Fibroblast of lung (primary cell): ENCODE results near the gene CYP2W1. TPM values are rescaled to one million over a fixed set of nuclear protein-coding genes. Genes with fewer than 3 reads are reported as not detected.

Experiments
- DNase-seq, 2 donors: peaks; one replicate each; pipeline versions ENCODE4 v3.0.0 to v3.0.0-alpha.2; 2010; ENCODE audit warnings: low read depth in 2 of 2
- H2AFZ ChIP-seq: 2 replicates; pipeline ENCODE4 v1.5.1; 2012; ENCODE audit warnings: low read length, control low read depth, inconsistent platforms
- H3K27ac ChIP-seq: 2 replicates; pipeline ENCODE4 v1.5.1; 2011; ENCODE audit warnings: low read length, control low read depth; ENCODE audit not compliant: insufficient read depth
- H3K27me3 ChIP-seq: 2 replicates; pipeline ENCODE4 v1.5.1; 2011; ENCODE audit warnings: mild to moderate bottlenecking, low read length; ENCODE audit not compliant: control insufficient read depth, insufficient read depth
- H3K36me3 ChIP-seq: 2 replicates; pipeline ENCODE4 v1.5.1; 2011; ENCODE audit warnings: low read length; ENCODE audit not compliant: control insufficient read depth, insufficient read depth
- H3K4me1 ChIP-seq: 2 replicates; pipeline ENCODE4 v1.5.1; 2011; ENCODE audit warnings: low read length; ENCODE audit not compliant: control insufficient read depth, insufficient read depth; ENCODE audit errors: extremely low read depth
- H3K4me2 ChIP-seq: 2 replicates; pipeline ENCODE4 v1.5.1; 2011; ENCODE audit warnings: low read length, control low read depth; ENCODE audit not compliant: insufficient read depth; ENCODE audit errors: extremely low read depth
- H3K4me3 ChIP-seq, 4 experiments: fragments of 200-600 bp in 1 of 4; sonication (generic) in 1 of 4; replicated peaks in 1 of 4; 2 replicates each; pipeline ENCODE4 v1.5.1; 2011 to 2016; ENCODE audit warnings: low read length in 4 of 4, low read depth in 3 of 4, mild to moderate bottlenecking in 3 of 4, control low read depth in 2 of 4, inconsistent platforms in 1 of 4, mixed read lengths in 1 of 4; ENCODE audit not compliant: insufficient read depth in 1 of 4; ENCODE audit errors: control extremely low read depth in 1 of 4
- H3K79me2 ChIP-seq: 2 replicates; pipeline ENCODE4 v1.5.1; 2012; ENCODE audit warnings: mild to moderate bottlenecking, low read length, inconsistent platforms; ENCODE audit not compliant: control insufficient read depth, insufficient read depth
- H3K9ac ChIP-seq: 2 replicates; pipeline ENCODE4 v1.5.1; 2011; ENCODE audit warnings: mild to moderate bottlenecking, low read length, control low read depth; ENCODE audit not compliant: insufficient read depth
- H3K9me3 ChIP-seq: 2 replicates; pipeline ENCODE4 v1.5.1; 2012; ENCODE audit warnings: low read depth, low read length; ENCODE audit not compliant: control insufficient read depth, insufficient read depth
- H4K20me1 ChIP-seq: 2 replicates; pipeline ENCODE4 v1.5.1; 2011; ENCODE audit warnings: low read length; ENCODE audit not compliant: control insufficient read depth, insufficient read depth; ENCODE audit errors: extremely low read depth
- EZH2 ChIP-seq: IDR thresholded peaks from 2 replicates; pipeline ENCODE4 v1.5.1; 2012; ENCODE audit warnings: low read length, control low read depth, mild to moderate bottlenecking; ENCODE audit errors: missing control alignments
- polyA plus RNA-seq, 2 donors: library from polyadenylated mRNA; depleted of rRNA in 1 of 2; stranded (reverse) in 1 of 2; unstranded in 1 of 2; fragments of >200 nt; gene quantifications; 2 replicates each; pipeline ENCODE4 v1.2.1, GENCODE V29; 2011 to 2012; ENCODE audit warnings: missing spikeins in 1 of 2
- total RNA-seq: library from RNA; depleted of rRNA; stranded (reverse); fragments of >200 nt; gene quantifications from 2 replicates; pipeline ENCODE4 v1.2.1, GENCODE V29; 2014
- TF ChIP-seq, protein P1 (sequence below), 2 donors: IDR thresholded peaks in 1 of 2; conservative IDR thresholded peaks in 1 of 2; 1 replicate in 1 of 2; 2 replicates in 1 of 2; pipeline ENCODE4 v1.5.1; 2011 to 2012; ENCODE audit warnings: low read length in 2 of 2, control low read depth in 1 of 2, inconsistent platforms in 1 of 2, low read depth in 1 of 2, mild to moderate bottlenecking in 1 of 2

Gene CYP2W1
- total and polyA plus RNA-seq, 2 donors (not counting 1 experiment from before 2014, with no cell fraction given), result not detected

GRCh38 chr7:972110-972509, 10.9 kb upstream of the CYP2W1 start:
- Histone ChIP-seq H3K79me2 (peaks cover 44% of the 10 kb centered on the region), H3K4me1 (peaks cover 3% of the 10 kb centered on the region)

GRCh38 chr7:972676-973309, 10.2 kb upstream of the CYP2W1 start:
- no peak overlapping the region for H3K4me3 ChIP-seq

More at GRCh38 chr7:972110-972509, 10.9 kb upstream of the CYP2W1 start:
- Histone ChIP-seq H4K20me1 (no peaks in the 10 kb centered on the region), H3K36me3 (peaks cover 19% of the 10 kb centered on the region), H2AFZ (no peak overlapping the region), H3K27ac (no peak overlapping the region), H3K9ac (no peak overlapping the region), H3K9me3 (no peaks in the 10 kb centered on the region), H3K4me2 (no peak overlapping the region), H3K27me3 (no peaks in the 10 kb centered on the region), H3K4me3 (no peak overlapping the region)
- TF ChIP-seq EZH2, result no peak
- TF ChIP-seq, protein P1, sequence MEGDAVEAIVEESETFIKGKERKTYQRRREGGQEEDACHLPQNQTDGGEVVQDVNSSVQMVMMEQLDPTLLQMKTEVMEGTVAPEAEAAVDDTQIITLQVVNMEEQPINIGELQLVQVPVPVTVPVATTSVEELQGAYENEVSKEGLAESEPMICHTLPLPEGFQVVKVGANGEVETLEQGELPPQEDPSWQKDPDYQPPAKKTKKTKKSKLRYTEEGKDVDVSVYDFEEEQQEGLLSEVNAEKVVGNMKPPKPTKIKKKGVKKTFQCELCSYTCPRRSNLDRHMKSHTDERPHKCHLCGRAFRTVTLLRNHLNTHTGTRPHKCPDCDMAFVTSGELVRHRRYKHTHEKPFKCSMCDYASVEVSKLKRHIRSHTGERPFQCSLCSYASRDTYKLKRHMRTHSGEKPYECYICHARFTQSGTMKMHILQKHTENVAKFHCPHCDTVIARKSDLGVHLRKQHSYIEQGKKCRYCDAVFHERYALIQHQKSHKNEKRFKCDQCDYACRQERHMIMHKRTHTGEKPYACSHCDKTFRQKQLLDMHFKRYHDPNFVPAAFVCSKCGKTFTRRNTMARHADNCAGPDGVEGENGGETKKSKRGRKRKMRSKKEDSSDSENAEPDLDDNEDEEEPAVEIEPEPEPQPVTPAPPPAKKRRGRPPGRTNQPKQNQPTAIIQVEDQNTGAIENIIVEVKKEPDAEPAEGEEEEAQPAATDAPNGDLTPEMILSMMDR (conservative IDR thresholded peaks at IDR 0.05 in 1 of 2, IDR thresholded peaks at IDR 0.05 in 1 of 2; ENCODE audit: low read depth in 1 of 2, low read length in 2 of 2), result no peak
- DNase-seq, result no peak

GRCh38 chr7:973312-973711, 9.7 kb upstream of the CYP2W1 start:
- Histone ChIP-seq H3K27me3 (no peaks in the 10 kb centered on the region), H3K27ac (no peak overlapping the region), H3K4me2 (no peak overlapping the region), H3K9ac (no peak overlapping the region), H4K20me1 (no peaks in the 10 kb centered on the region), H3K36me3 (peaks cover 12% of the 10 kb centered on the region), H2AFZ (no peak overlapping the region), H3K79me2 (peaks cover 44% of the 10 kb centered on the region), H3K9me3 (no peaks in the 10 kb centered on the region), H3K4me3 (no peak overlapping the region), H3K4me1 (peaks cover 3% of the 10 kb centered on the region)
- DNase-seq, result no peak
- TF ChIP-seq, protein P1 (conservative IDR thresholded peaks at IDR 0.05 in 1 of 2, IDR thresholded peaks at IDR 0.05 in 1 of 2; ENCODE audit: low read depth in 1 of 2, low read length in 2 of 2), result no peak
- no peak for TF ChIP-seq EZH2

More at GRCh38 chr7:972676-973309, 10.2 kb upstream of the CYP2W1 start:
- Histone ChIP-seq H3K27ac (no peak overlapping the region), H3K36me3 (peaks cover 16% of the 10 kb centered on the region), H3K4me2 (no peak overlapping the region), H3K79me2 (peaks cover 44% of the 10 kb centered on the region), H3K4me1 (peaks cover 3% of the 10 kb centered on the region), H3K27me3 (no peaks in the 10 kb centered on the region), H3K9ac (no peak overlapping the region), H4K20me1 (no peaks in the 10 kb centered on the region), H2AFZ (no peak overlapping the region), H3K9me3 (no peaks in the 10 kb centered on the region)
- DNase-seq, result no peak
- TF ChIP-seq, protein P1 (conservative IDR thresholded peaks at IDR 0.05 in 1 of 2, IDR thresholded peaks at IDR 0.05 in 1 of 2; ENCODE audit: low read depth in 1 of 2, low read length in 2 of 2), result no peak
- TF ChIP-seq EZH2, result no peak
